K562 (cell line): ENCODE measurements around the gene ZNF597. TPM values are rescaled to one million over a fixed set of nuclear protein-coding genes. Genes with fewer than 3 reads are reported as not detected.

Experiments used
- ADNP ChIP-seq: fragments of 200-800 bp; sonication (Bioruptor generic); IDR thresholded peaks from 2 replicates; pipeline ENCODE4 v1.6.1; 2016; ENCODE audit warnings: missing genetic modification characterization, missing compliant biosample characterization
- CBFB ChIP-seq: sonication (generic); formaldehyde crosslinking; IDR thresholded peaks from 2 replicates; pipeline ENCODE4 v1.4.0; 2020; ENCODE audit warnings: mild to moderate bottlenecking, missing genetic modification reagents
- CBX5 ChIP-seq: IDR thresholded peaks from 2 replicates; pipeline ENCODE4 v1.6.1; 2014; ENCODE audit warnings: low read depth, borderline replicate concordance
- CTBP1 ChIP-seq: fragments of 450-650 bp; IDR thresholded peaks from 2 replicates; pipeline ENCODE4 v1.6.1; 2016; ENCODE audit warnings: borderline replicate concordance
- FOXA3 ChIP-seq, 2 experiments: fragments of 450-650 bp in 1 of 2; sonication (generic) in 1 of 2; formaldehyde crosslinking; IDR thresholded peaks in 1 of 2; conservative IDR thresholded peaks in 1 of 2; 2 replicates each; pipeline versions ENCODE4 v1.4.0 to v1.8.0; 2020 to 2022; ENCODE audit warnings: mild to moderate bottlenecking in 2 of 2, missing genetic modification reagents in 1 of 2
- MCM7 ChIP-seq, 2 experiments: fragments of 450-650 bp; IDR thresholded peaks; 2 replicates each; pipeline ENCODE4 v1.6.1; 2016 to 2018
- MGA ChIP-seq: fragments of 450-650 bp; IDR thresholded peaks from 2 replicates; pipeline ENCODE4 v1.6.1; 2016; ENCODE audit warnings: mild to moderate bottlenecking, moderate library complexity
- MYBL2 ChIP-seq, 2 experiments: fragments of 450-650 bp in 1 of 2; sonication (generic) in 1 of 2; formaldehyde crosslinking in 1 of 2; IDR thresholded peaks; 2 replicates each; pipeline versions ENCODE4 v1.6.1 to v1.8.1; 2017 to 2022; ENCODE audit warnings: borderline replicate concordance in 1 of 2, inconsistent platforms in 1 of 2, low read depth in 1 of 2, mild to moderate bottlenecking in 1 of 2, missing genetic modification reagents in 1 of 2, moderate library complexity in 1 of 2
- PHB2 ChIP-seq: fragments of 450-650 bp; IDR thresholded peaks from 2 replicates; pipeline ENCODE4 v1.6.1; 2017; ENCODE audit warnings: low read depth
- SUPT5H ChIP-seq: fragments of 450-650 bp; IDR thresholded peaks from 2 replicates; pipeline ENCODE4 v1.6.1; 2016
- TEAD4 ChIP-seq, 2 experiments: sonication (generic) in 1 of 2; formaldehyde crosslinking in 1 of 2; IDR thresholded peaks; 2 replicates each; pipeline versions ENCODE4 v1.6.1 to v1.8.0; 2012 to 2022; ENCODE audit warnings: borderline replicate concordance in 1 of 2, inconsistent platforms in 1 of 2, low read length in 1 of 2, mild to moderate bottlenecking in 1 of 2, missing genetic modification reagents in 1 of 2
- ZBTB17 ChIP-seq: fragments of 450-650 bp; formaldehyde crosslinking; IDR thresholded peaks from 2 replicates; pipeline ENCODE4 v1.4.0; 2020; ENCODE audit warnings: mild to moderate bottlenecking
- ZNF12 ChIP-seq: sonication (generic); formaldehyde crosslinking; IDR thresholded peaks from 2 replicates; pipeline ENCODE4 v1.4.0; 2020; ENCODE audit warnings: mild to moderate bottlenecking, missing genetic modification reagents
- ZNF408 ChIP-seq: fragments of 250-450 bp; sonication (Bioruptor Pico); IDR thresholded peaks from 2 replicates; pipeline ENCODE4 v1.4.0; 2020; ENCODE audit warnings: low read depth, mild to moderate bottlenecking, moderate library complexity
- ZNF77 ChIP-seq: fragments of 250-450 bp; sonication (Bioruptor Pico); IDR thresholded peaks from 2 replicates; pipeline ENCODE4 v1.5.0; 2020
- polyA plus RNA-seq, 8 experiments: library from polyadenylated mRNA; depleted of rRNA in 4 of 8; stranded (reverse) in 5 of 8; unstranded in 3 of 8; fragments of >200 nt; fragmentation: Nextera tagmentation in 2 of 8; fragmentation: Illumina TruSeq in 1 of 8; extraction: Ambion mirVana in 2 of 8; extraction: Trizol in 1 of 8; gene quantifications; 2 replicates each; pipeline versions ENCODE4 v1.2.1 to v1.2.3, GENCODE V29; 2011 to 2014; ENCODE audit warnings: inconsistent platforms in 1 of 8, missing spikeins in 1 of 8
- total RNA-seq, 7 experiments: library from RNA; depleted of rRNA in 6 of 7; stranded (reverse); fragments of >200 nt in 6 of 7; fragmentation: Illumina TruSeq in 2 of 7; extraction: Trizol in 2 of 7; gene quantifications; 2 replicates each; pipeline versions ENCODE4 v1.2.1 to v1.2.3, GENCODE V29; 2011 to 2021; ENCODE audit warnings: low replicate concordance in 1 of 7
- TF ChIP-seq, protein P1 (sequence below): sonication (generic); formaldehyde crosslinking; IDR thresholded peaks from 2 replicates; pipeline ENCODE4 v1.8.1; 2023; ENCODE audit warnings: mild to moderate bottlenecking, missing genetic modification reagents

The ZNF597 gene
- total and polyA plus RNA-seq, 9 of the 15 experiments (the other 6 are each of a cell fraction or from before 2014, with no cell fraction given): 0.14 to 0.68 (median 0.42) TPM

DNA sequence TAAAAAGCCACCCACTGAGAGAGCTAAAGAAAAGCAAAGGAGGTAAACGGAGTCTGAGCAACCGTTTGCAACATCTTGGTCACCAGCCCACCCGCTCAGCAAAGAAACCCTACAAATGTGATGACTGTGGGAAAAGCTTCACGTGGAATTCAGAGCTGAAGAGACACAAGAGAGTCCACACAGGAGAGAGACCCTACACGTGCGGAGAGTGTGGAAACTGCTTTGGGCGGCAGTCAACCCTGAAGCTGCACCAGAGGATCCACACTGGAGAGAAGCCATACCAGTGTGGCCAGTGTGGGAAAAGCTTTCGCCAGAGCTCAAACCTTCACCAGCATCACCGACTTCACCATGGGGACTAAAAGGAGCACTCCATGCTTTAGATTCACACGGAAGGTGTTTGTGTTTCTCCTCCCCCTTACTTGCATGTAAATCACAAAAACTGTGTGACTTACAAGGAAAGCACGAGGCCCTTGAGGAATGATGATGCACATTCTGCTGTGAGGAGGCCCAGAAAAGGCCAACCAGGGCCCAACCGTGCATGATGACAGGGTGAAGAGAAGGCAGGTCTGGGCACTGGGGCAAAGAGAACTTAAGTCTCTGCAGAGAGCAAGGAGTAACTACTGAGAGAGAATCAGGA is 34.6 kb downstream of the ZNF597 start (continued):
- TF ChIP-seq ZNF77 (CRISPR knock-in tag) (no peak), MGA (no peak), CTBP1 (no peak), FOXA3 (CRISPR knock-in tag; conservative IDR thresholded peaks at IDR 0.05 in 1 of 2, IDR thresholded peaks at IDR 0.05 in 1 of 2) (no peak), SUPT5H (no peak), MYBL2 (IDR thresholded peaks at IDR 0.05; ENCODE audit: low read depth) (no peak), MYBL2 (CRISPR knock-in tag; IDR thresholded peaks at IDR 0.05; ENCODE audit: borderline replicate concordance) (no peak), MCM7 (IDR thresholded peaks at IDR 0.05) (no peak), ZNF408 (no peak), ZNF12 (CRISPR knock-in tag) (no peak), CBFB (no peak), TEAD4 (IDR thresholded peaks at IDR 0.05; ENCODE audit: low read length) (peak; percentile 27; the same call in 1 of the 2 replicates), TEAD4 (CRISPR knock-in tag; IDR thresholded peaks at IDR 0.05; ENCODE audit: borderline replicate concordance) (no peak), ADNP (tag) (no peak), CBX5 (peak; percentile 59; the same call in 1 of the 2 replicates), ZBTB17 (CRISPR knock-in tag) (no peak), PHB2 (no peak)
- TF ChIP-seq, protein P1, sequence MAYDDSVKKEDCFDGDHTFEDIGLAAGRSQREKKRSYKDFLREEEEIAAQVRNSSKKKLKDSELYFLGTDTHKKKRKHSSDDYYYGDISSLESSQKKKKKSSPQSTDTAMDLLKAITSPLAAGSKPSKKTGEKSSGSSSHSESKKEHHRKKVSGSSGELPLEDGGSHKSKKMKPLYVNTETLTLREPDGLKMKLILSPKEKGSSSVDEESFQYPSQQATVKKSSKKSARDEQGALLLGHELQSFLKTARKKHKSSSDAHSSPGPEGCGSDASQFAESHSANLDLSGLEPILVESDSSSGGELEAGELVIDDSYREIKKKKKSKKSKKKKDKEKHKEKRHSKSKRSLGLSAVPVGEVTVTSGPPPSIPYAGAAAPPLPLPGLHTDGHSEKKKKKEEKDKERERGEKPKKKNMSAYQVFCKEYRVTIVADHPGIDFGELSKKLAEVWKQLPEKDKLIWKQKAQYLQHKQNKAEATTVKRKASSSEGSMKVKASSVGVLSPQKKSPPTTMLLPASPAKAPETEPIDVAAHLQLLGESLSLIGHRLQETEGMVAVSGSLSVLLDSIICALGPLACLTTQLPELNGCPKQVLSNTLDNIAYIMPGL (CRISPR knock-in tag): no peak
